ENCODE measurements around the gene PRKCB.

The PRKCB gene

DNA sequence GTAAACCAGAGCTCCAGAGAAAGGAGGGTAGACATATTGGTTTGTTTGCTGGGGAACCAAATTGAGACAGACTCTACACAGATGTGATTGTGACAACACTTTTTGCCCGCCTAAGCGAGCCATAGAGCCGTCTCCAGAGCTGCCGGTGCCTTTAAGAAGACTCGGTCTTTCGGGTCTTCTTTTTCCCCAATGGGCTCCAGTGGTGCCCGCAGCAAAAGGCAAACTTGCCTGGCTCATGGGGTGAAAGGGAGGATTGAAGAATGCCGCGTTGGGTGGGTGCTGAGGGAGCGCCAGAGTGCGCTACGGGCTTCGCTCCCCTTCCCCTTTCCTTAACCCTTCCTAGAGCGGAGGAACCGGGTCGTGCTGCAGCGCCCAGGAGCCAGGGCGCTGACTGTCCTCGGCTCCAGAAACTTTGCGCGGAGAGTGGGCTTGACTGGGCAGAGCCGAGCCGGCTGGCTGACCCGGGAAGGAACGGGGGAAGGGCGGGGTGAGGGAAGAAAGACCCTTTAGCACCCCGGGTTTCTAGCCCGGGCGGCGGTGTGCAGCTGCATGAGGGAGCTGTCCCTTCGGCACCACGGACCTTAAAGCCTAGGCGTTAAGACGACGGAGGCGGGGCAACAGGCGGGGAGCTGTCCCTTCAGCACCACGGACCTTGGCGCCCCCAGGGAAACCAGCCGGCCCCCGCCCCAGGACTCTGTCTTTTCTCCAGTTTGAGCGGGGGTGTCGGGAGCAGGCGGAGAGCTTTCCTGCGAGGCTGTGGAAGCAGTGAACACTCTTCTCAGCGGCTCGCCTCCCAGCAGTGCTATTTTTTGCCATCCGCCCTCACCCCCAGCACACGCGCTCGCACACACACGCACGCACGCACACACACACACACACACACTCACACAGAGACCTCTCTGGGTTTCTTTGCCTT lies 419.9 kb downstream of the PRKCB start, which contains the start of gene CACNG3:
Gene CACNG3, plus strand, starts transcription at position 880 of the 916 bp plus-strand sequence. CDS start 420 bp downstream, outside the sequence.
- DNase-seq (ENCODE audit: low read depth in 1 of 2, low spot score in 1 of 2): peak; percentile 42 to 52

GRCh38 chr16:24257958-24258357 lies 422.2 kb downstream of the PRKCB start:
- no peak overlapping the region for H3K4me3 ChIP-seq (replicated peaks; ENCODE audit: insufficient read depth, low read length)
- H3K27me3 ChIP-seq (ENCODE audit: insufficient read depth, poor library complexity, severe bottlenecking): peaks cover 10% of the 10 kb centered on the region
- no peak for DNase-seq (ENCODE audit: low read depth in 1 of 2, low spot score in 1 of 2)
- TF ChIP-seq GABPA (IDR thresholded peaks at IDR 0.05; ENCODE audit: low read depth): no peak
- TF ChIP-seq, protein P1, sequence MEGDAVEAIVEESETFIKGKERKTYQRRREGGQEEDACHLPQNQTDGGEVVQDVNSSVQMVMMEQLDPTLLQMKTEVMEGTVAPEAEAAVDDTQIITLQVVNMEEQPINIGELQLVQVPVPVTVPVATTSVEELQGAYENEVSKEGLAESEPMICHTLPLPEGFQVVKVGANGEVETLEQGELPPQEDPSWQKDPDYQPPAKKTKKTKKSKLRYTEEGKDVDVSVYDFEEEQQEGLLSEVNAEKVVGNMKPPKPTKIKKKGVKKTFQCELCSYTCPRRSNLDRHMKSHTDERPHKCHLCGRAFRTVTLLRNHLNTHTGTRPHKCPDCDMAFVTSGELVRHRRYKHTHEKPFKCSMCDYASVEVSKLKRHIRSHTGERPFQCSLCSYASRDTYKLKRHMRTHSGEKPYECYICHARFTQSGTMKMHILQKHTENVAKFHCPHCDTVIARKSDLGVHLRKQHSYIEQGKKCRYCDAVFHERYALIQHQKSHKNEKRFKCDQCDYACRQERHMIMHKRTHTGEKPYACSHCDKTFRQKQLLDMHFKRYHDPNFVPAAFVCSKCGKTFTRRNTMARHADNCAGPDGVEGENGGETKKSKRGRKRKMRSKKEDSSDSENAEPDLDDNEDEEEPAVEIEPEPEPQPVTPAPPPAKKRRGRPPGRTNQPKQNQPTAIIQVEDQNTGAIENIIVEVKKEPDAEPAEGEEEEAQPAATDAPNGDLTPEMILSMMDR (IDR thresholded peaks at IDR 0.05; ENCODE audit: insufficient read depth, low read length): no peak
- TF ChIP-seq SPI1 (IDR thresholded peaks at IDR 0.05; ENCODE audit: borderline replicate concordance, low read depth): no peak
- H3K27ac ChIP-seq (replicated peaks): no peak overlapping the region

More for the DNA sequence above, 419.9 kb downstream of the PRKCB start, which contains the start of gene CACNG3:
- Histone ChIP-seq H3K27me3 (ENCODE audit: insufficient read depth, poor library complexity, severe bottlenecking) (peaks cover 10% of the 10 kb centered on the region), H3K4me3 (replicated peaks; ENCODE audit: insufficient read depth, low read length) (no peak within 1 kb of the TSS), H3K27ac (replicated peaks) (no peak within 1 kb of the TSS)
- peak; percentile 96 for TF ChIP-seq REST (IDR thresholded peaks at IDR 0.05; ENCODE audit: insufficient replicate concordance, low read depth)
- TF ChIP-seq, protein P1 (IDR thresholded peaks at IDR 0.05; ENCODE audit: insufficient read depth, low read length): no peak

- no peak overlapping the region for H3K4me3 ChIP-seq (replicated peaks; ENCODE audit: insufficient read depth, low read length)
- no peak for DNase-seq (ENCODE audit: low read depth in 1 of 2, low spot score in 1 of 2)
- TF ChIP-seq GABPA (IDR thresholded peaks at IDR 0.05; ENCODE audit: low read depth): no peak
- no peak for TF ChIP-seq REST (IDR thresholded peaks at IDR 0.05; ENCODE audit: insufficient replicate concordance, low read depth)
- TF ChIP-seq SPI1 (IDR thresholded peaks at IDR 0.05; ENCODE audit: borderline replicate concordance, low read depth): no peak
- TF ChIP-seq, protein P1 (IDR thresholded peaks at IDR 0.05; ENCODE audit: insufficient read depth, low read length): no peak
- TF ChIP-seq POLR2AphosphoS5 (IDR thresholded peaks at IDR 0.05; ENCODE audit: low read depth): no peak
- H3K27me3 ChIP-seq (ENCODE audit: insufficient read depth, poor library complexity, severe bottlenecking): peaks cover 10% of the 10 kb centered on the region
- no peak overlapping the region for H3K27ac ChIP-seq (replicated peaks)
Observed at GRCh38 chr16:24258791-24259190, 423.0 kb downstream of the PRKCB start.

Data from HL-60 (cell line).